Left lung (tissue), 10 donors: ENCODE measurements around the gene NRAP. TPM values are rescaled to one million over a fixed set of nuclear protein-coding genes. Genes with fewer than 3 reads are reported as not detected.

Experiments
- ATAC-seq: fragments of 200-7000 bp; cut with Tn5 transposase; one replicate; pipeline ENCODE4 v1.9.1; 2020; ENCODE audit warnings: moderate library complexity
- DNase-seq, 4 donors: peaks; one replicate each; pipeline ENCODE4 v3.0.0-alpha.2; 2013 to 2020
- H3K27ac ChIP-seq, 2 donors: fragments of 200-600 bp; sonication (generic) in 1 of 2; one replicate each; pipeline versions ENCODE4 v1.5.0 to v1.8.0; 2020 to 2021
- H3K27me3 ChIP-seq, 2 donors: fragments of 200-600 bp; sonication (generic) in 1 of 2; one replicate each; pipeline versions ENCODE4 v1.5.0 to v1.8.0; 2020 to 2021
- H3K36me3 ChIP-seq, 2 donors: fragments of 200-600 bp; sonication (generic) in 1 of 2; one replicate each; pipeline versions ENCODE4 v1.5.0 to v1.8.0; 2020 to 2021
- H3K4me1 ChIP-seq, 2 donors: fragments of 200-600 bp; one replicate each; pipeline ENCODE4 v1.8.0; 2021
- H3K4me3 ChIP-seq, 2 donors: fragments of 200-600 bp; sonication (generic) in 1 of 2; one replicate each; pipeline versions ENCODE4 v1.5.0 to v1.8.0; 2020 to 2021; ENCODE audit warnings: mild to moderate bottlenecking in 1 of 2
- H3K9me3 ChIP-seq, 2 donors: fragments of 200-600 bp; sonication (generic) in 1 of 2; one replicate each; pipeline versions ENCODE4 v1.5.0 to v1.8.0; 2020 to 2021
- intact Hi-C, 2 donors: fragments of 100-400 bp; cut with DNase I; formaldehyde crosslinking; loops; one replicate each; pipeline versions ENCODE4 v1.11.2 to v1.14.2; 2022
- polyA plus RNA-seq, 6 donors: library from polyadenylated mRNA; unstranded; fragments of 120-200 nt; gene quantifications; one replicate each; pipeline ENCODE4 v1.2.1, GENCODE V29; 2013; ENCODE audit not compliant: insufficient read length in 6 of 6
- total RNA-seq, 2 donors: library from RNA; stranded (reverse); fragmentation: NEBNext Ultra II Directional; extraction: Animal tissue kit (Norgen Biotek cat#: 25700); gene quantifications; one replicate each; pipeline ENCODE4 v1.2.1, GENCODE V29; 2021
- TF ChIP-seq, protein P1 (sequence below), 2 donors: fragments of 200-600 bp; sonication (generic) in 1 of 2; IDR thresholded peaks; one replicate each; pipeline versions ENCODE4 v1.5.0 to v1.8.0; 2021; ENCODE audit warnings: antibody characterized with exemption in 2 of 2
- donor health status: DM: no; HTN: yes; CAD: no.
- donor health status: DM: no; HTN: no; CAD: no.

The NRAP gene
- total and polyA plus RNA-seq, 8 donors = 0.03 to 0.26 (median 0.07) TPM; not detected in 4

DNA sequence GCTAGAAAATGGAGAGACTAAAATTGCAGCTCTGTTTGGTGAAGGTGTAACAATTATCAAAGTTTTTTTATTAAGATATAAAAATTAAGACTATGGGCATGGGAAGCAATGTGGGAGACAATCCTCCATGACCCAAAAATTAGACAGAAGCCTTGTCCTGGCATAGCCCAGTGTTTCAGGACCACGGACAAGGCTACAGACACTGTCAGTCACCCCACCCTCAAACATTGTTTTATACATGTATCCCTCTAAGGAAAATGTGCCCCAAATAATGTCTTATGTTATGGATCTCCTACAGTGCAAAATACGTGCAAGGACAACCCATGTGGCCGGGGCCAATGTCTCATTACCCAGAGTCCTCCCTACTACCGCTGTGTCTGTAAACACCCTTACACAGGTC, 87.0 kb downstream of the NRAP start:
- Histone ChIP-seq H3K4me1 (no peaks in the 10 kb centered on the region), H3K4me3 (no peak overlapping the region), H3K9me3 (no peaks in the 10 kb centered on the region), H3K27me3 (peaks cover 0 to 5% of the 10 kb centered on the region in 2 donors), H3K27ac (no peak overlapping the region), H3K36me3 (no peaks in the 10 kb centered on the region)
- ATAC-seq (peak; percentile 58), DNase-seq (peak in 2 of 4 donors; percentile 29 to 60)
- TF ChIP-seq, protein P1, sequence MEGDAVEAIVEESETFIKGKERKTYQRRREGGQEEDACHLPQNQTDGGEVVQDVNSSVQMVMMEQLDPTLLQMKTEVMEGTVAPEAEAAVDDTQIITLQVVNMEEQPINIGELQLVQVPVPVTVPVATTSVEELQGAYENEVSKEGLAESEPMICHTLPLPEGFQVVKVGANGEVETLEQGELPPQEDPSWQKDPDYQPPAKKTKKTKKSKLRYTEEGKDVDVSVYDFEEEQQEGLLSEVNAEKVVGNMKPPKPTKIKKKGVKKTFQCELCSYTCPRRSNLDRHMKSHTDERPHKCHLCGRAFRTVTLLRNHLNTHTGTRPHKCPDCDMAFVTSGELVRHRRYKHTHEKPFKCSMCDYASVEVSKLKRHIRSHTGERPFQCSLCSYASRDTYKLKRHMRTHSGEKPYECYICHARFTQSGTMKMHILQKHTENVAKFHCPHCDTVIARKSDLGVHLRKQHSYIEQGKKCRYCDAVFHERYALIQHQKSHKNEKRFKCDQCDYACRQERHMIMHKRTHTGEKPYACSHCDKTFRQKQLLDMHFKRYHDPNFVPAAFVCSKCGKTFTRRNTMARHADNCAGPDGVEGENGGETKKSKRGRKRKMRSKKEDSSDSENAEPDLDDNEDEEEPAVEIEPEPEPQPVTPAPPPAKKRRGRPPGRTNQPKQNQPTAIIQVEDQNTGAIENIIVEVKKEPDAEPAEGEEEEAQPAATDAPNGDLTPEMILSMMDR (IDR thresholded peaks at IDR 0.05) = no peak
- intact Hi-C loops = no loop called here

DNA sequence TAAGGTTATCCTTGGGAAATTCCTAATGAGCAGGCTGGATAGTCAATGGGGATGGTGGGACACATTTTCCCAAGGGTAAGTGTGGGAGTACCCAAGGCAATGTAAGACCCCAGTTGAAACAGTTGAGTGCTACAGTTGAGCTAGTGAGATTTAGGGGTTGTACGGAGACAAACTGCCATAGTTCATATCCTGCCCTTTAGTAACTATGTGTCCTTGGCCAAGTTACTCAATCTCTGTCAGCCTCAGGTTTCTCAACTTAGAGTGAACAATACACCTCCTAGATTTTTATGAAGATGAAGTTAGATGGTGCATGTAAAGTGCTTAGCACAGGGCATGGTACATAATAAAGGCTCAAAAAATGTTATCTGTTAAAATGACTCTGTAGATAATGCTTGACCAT, 90.5 kb downstream of the NRAP start:
- Histone ChIP-seq H3K9me3 (no peaks in the 10 kb centered on the region), H3K36me3 (no peaks in the 10 kb centered on the region), H3K27ac (no peak overlapping the region), H3K4me3 (no peak overlapping the region), H3K4me1 (no peaks in the 10 kb centered on the region), H3K27me3 (no peaks in the 10 kb centered on the region)
- intact Hi-C loops = no loop called here
- DNase-seq = no peak
- TF ChIP-seq, protein P1 (IDR thresholded peaks at IDR 0.05) = no peak
- ATAC-seq = no peak

DNA sequence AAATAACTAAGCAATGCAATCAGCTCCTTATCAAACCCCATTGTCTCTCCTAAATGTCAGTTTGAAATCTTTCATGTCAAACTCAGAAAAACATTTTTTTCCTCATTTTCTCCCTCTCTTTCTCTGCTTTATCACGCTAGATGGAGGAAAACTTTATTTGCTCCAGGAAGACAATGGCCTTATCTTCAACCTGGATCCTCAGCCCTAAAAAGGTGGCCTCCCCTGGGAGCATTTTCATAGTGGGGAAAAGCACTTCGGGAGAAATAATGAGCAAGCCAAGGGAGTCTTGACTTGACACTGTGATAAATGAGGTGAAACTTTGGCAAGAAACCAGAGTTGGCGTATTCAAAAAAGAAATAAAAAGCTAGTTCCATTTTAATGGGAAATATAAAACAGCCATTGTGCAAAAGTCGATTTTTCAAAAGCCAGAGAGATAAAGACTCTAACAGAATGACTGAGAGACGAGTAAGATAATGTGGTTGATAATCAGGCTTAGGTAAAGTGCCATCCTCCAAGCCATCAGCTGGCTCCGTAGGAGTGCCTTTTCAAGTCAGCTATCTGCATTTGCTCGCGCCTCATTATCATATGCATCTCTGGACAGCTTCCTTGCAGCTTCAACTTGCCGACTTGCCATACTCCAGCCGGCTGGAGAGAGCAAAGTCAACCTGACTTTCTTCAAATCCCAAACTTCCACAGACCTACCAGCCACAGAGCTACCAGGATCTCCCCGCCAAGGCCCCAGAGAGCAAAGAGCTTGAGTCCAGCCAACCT, 91.1 kb downstream of the NRAP start:
- TF ChIP-seq, protein P1 (IDR thresholded peaks at IDR 0.05) = no peak
- H3K36me3 ChIP-seq = no peaks in the 10 kb centered on the region
- H3K4me1 ChIP-seq = no peaks in the 10 kb centered on the region
- no peak overlapping the region for H3K4me3 ChIP-seq
- no peak overlapping the region for H3K27ac ChIP-seq
- intact Hi-C loops = no loop called here
- DNase-seq = no peak
- no peak for ATAC-seq
- H3K9me3 ChIP-seq = no peaks in the 10 kb centered on the region
- H3K27me3 ChIP-seq = no peaks in the 10 kb centered on the region

DNA sequence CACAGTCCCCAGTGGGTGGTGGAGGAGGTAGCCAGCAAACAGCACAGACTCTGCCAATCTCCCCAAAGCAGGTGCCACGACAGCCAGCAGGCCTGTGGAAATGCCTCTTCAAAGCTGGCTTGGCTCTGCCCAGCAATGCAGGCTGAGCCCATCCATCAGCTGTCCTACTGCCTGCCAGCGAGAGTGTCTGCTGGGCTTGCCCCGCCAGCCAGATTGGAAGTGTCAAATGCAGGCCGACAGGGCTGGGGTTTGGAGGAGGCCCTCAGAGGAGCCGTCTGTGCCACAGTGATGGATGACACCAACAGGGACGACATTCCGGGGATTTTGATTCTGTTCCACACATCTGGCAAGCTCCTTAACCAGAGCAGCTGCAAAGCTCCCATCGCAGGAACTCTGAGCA, 94.3 kb downstream of the NRAP start:
- ATAC-seq = no peak
- Histone ChIP-seq H3K9me3 (no peaks in the 10 kb centered on the region), H3K36me3 (no peaks in the 10 kb centered on the region), H3K4me3 (no peak overlapping the region), H3K27me3 (no peaks in the 10 kb centered on the region), H3K4me1 (no peaks in the 10 kb centered on the region), H3K27ac (no peak overlapping the region)
- TF ChIP-seq, protein P1 (IDR thresholded peaks at IDR 0.05) = no peak
- DNase-seq = no peak
- intact Hi-C loops = no loop called here

DNA sequence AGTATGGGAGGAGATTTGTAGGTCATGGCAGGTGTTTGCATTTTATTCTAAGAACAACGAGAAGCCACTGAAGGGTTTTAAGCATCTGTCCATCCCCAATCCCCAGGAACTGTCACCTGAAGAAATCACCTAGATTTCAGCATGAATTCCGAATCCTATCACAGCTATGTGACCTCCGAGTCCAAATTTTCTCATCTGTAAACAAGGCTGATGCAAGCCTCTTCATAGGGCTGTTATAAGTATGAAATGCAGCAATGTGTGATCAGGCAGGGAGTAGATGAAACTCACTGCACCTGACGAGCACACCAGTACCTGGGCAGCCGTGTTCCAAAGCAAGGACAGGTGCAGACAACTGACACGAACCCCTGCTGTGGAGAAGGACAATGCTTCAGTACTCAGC, 97.0 kb downstream of the NRAP start:
- no peaks in the 10 kb centered on the region for H3K27me3 ChIP-seq
- no peaks in the 10 kb centered on the region for H3K36me3 ChIP-seq
- TF ChIP-seq, protein P1 (IDR thresholded peaks at IDR 0.05) = no peak
- H3K4me1 ChIP-seq = peaks cover 0 to 8% of the 10 kb centered on the region in 2 donors
- ATAC-seq = no peak
- intact Hi-C loops = no loop called here
- no peak for DNase-seq
- H3K27ac ChIP-seq = no peak overlapping the region
- H3K9me3 ChIP-seq = no peaks in the 10 kb centered on the region
- H3K4me3 ChIP-seq = no peak overlapping the region
